ENCODE data around the gene OSBPL10. TPM values are rescaled to one million over a fixed set of nuclear protein-coding genes. Genes with fewer than 3 reads are reported as not detected.

The OSBPL10 gene
- total RNA-seq, 2 experiments from 2014 or later: 6.1 to 6.4 TPM

DNA sequence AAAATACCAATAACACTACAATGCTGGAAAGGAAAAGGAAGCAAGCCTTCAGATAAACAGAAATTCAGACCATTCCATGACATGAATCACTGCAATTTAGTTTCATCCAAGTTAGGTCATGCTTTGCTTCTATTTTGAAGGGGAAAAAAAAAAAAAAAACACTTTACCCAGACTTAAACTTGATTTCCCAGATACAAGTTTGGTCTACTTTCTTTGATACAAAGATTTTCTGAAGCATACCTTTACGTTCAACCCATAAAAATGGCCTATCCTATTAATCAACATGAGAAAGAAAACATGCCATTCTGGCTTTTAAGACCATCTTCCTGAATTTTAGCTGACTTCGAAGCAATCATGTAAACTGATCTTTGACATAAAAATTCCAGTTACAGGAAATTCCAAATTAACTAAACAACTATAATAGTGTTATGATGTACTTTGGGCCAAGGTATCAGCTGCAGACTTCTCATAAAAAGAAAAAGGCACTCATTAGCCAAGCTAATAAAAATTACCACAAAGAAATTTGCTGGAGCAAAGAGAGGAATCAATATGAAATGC, 12.6 kb downstream of the OSBPL10 start:
- Mint-ChIP-seq H3K27me3 (ENCODE audit: low read depth) (peaks cover 12% of the 10 kb centered on the region), H3K4me3 (no peak overlapping the region), H3K36me3 (ENCODE audit: low read depth) (no peaks in the 10 kb centered on the region), H3K9me3 (no peaks in the 10 kb centered on the region), H3K4me1 (ENCODE audit: low read depth) (peaks cover 5% of the 10 kb centered on the region), H3K27ac (no peak overlapping the region)
- intact Hi-C loops (cut with micrococcal nuclease): no loop called here
- CTCF ChIA-PET: no interaction called here
- DNase-seq: no peak

DNA sequence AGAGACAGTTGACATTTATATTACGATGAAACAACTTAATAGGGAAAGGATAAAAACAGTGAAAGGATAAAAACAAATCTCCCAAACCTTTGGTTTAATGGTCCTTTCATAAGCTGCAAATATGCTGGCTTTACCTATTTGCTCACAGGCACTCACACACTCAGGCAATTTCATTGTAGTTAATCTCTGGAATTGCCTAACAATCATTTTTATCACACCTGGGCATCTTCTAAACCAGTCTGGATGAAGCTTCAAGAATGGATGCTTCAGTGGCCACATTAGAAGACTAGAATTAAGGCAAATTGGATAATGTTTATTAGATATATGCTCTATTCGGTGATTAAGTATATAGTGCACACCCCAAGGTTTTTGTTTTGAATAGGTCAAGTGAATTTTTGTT, 13.5 kb downstream of the OSBPL10 start:
- Mint-ChIP-seq H3K9me3 (no peaks in the 10 kb centered on the region), H3K4me1 (ENCODE audit: low read depth) (peaks cover 11% of the 10 kb centered on the region)

DNA sequence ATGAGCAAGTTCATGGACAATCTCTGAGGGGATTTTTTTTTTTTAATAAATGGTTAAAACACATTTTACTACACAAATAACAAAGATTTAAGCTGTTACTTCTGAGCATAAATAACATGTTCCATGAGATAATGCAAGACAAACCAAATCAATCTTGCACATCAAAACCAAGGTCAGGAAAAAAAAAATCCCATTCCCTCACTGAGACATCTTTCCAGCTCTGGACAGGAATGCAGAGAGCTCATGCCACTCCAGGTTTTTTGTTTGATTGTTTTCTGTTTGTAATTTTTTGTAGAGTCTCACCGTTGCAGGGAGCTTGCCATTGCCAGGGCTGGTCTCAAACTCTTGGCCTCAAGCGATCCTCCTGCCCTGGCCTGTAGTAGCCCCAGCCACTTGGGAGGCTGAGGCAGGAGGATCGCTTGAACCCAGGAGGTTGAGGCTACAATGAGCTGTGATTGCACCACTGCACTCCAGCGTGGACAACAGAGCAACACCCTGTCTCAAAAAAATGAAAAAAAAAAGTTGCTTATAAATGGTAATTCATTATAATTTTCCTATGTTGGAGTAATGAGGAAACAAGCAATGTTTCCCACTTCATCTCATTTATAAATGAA, 14.0 kb downstream of the OSBPL10 start:
- no peak for DNase-seq
- Mint-ChIP-seq H3K4me1 (ENCODE audit: low read depth) (peaks cover 12% of the 10 kb centered on the region), H3K9me3 (no peaks in the 10 kb centered on the region), H3K27me3 (ENCODE audit: low read depth) (peaks cover 3% of the 10 kb centered on the region), H3K36me3 (ENCODE audit: low read depth) (no peaks in the 10 kb centered on the region), H3K27ac (no peak overlapping the region), H3K4me3 (no peak overlapping the region)
- CTCF ChIA-PET: interaction anchor here (0.8 kb wide), 1 partner anchor 37 kb away, joined by 3 read pairs; no protein-coding TSS in a partner anchor
- intact Hi-C loops (cut with micrococcal nuclease): no loop called here

More for the DNA sequence above, 13.5 kb downstream of the OSBPL10 start:
- H3K36me3 Mint-ChIP-seq (ENCODE audit: low read depth): no peaks in the 10 kb centered on the region
- no peak overlapping the region for H3K4me3 Mint-ChIP-seq
- DNase-seq: no peak
- H3K27me3 Mint-ChIP-seq (ENCODE audit: low read depth): peaks cover 8% of the 10 kb centered on the region
- intact Hi-C loops (cut with micrococcal nuclease): no loop called here
- H3K27ac Mint-ChIP-seq: no peak overlapping the region
- CTCF ChIA-PET: interaction anchor here (0.8 kb wide), 1 partner anchor 38 kb away, joined by 3 read pairs; no protein-coding TSS in a partner anchor

DNA sequence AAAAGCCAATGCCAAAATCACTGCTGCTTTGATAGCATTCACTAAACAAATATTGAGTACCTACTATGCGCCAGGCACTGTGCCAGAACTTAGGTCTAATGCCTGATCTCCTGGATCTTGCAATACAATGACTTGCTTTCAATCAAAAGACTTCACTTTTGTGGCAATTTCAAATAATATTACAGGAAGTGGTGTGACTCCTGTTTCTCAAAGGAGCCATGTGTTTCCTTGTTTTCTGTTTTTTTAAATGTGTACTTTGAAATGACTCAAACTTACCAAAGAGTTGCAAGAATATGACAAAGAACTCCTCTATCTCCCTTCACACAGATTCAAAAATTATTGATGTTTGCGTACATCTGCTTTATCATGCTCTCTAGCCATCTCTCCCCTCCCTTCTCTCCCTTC, 18.3 kb downstream of the OSBPL10 start:
- intact Hi-C loops (cut with micrococcal nuclease): loop anchor here (1.0 kb wide), 1 partner anchor 16 kb away; no protein-coding TSS in a partner anchor
- Mint-ChIP-seq H3K27me3 (ENCODE audit: low read depth) (peaks cover 6% of the 10 kb centered on the region), H3K4me3 (no peak overlapping the region), H3K36me3 (ENCODE audit: low read depth) (no peaks in the 10 kb centered on the region), H3K9me3 (no peaks in the 10 kb centered on the region), H3K4me1 (ENCODE audit: low read depth) (peaks cover 12% of the 10 kb centered on the region), H3K27ac (no peak overlapping the region)
- no peak for DNase-seq
- CTCF ChIA-PET: no interaction called here

DNA sequence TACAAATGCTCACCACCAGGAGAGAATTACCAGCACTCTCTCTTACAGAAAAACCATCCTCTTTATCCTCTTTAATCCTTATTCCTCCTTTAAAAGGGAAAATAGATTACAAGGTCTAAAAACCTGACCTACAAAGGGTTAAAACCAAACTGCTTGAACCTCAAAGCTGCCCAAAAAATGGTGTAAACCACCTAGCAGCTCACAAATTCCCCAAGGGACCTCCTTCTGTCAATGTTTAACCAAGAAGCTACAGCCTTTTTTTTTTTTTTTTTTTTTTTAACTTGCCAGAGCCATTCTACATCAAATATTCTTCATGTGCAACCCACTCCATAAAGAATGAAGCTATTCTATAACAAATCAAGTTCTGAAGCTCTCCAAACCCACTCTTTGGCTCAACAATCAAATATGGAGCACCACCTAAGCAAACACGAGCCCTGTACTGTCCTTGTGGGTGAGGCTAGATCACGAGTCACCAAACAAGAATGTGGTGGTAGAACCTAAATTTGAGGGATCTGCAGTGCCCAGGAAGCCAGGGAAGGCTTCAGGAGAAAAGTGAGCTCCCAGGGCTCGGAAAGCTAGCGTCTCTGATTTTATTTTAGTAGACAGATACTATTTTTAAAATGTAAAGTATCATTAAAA, 20.1 kb downstream of the OSBPL10 start:
- Mint-ChIP-seq H3K4me3 (no peak overlapping the region), H3K36me3 (ENCODE audit: low read depth) (no peaks in the 10 kb centered on the region), H3K4me1 (ENCODE audit: low read depth) (peaks cover 12% of the 10 kb centered on the region), H3K27ac (no peak overlapping the region), H3K9me3 (peaks cover 2% of the 10 kb centered on the region), H3K27me3 (ENCODE audit: low read depth) (peaks cover 6% of the 10 kb centered on the region)
- no peak for DNase-seq
- CTCF ChIA-PET: no interaction called here
- intact Hi-C loops (cut with micrococcal nuclease): no loop called here

DNA sequence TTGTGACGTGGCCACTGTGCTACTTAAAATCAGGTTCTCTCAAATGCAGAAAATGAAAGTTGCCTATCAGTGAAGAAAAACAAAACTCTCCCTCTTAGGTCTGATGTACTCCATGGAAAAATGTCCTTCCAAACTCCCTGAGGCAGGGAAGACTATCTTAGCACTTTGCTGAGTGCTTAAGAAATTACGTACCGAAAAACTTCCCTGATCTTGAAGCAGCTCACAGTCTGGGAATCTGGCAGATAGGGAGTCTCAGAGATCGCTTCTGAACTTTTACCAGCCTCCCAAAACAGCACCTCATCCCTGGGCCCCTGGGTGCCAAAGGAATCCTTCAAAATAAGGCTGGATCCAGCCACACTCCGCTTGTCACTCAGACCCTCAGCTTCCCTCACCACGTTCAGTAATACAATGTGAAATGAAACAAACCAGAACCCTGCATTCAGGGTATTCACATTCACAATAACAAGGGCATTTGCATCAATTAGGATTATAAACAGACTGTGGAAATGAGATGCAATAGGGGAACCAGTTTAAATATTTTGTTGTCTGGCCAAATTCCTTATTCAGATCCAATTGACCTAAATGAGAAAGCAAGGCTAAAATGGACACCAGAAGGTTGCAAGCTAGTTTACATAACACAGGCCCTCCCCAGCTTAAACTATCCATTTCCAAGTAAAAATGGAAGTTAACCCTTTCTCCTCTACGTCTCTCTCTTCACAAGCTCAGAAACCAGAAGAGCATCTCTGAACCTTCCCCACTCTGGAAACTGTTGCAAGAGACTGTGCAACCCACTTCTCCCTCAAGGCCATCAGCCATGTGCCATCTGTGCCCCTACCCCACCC, 20.9 kb downstream of the OSBPL10 start:
- Mint-ChIP-seq H3K4me1 (ENCODE audit: low read depth) (peaks cover 12% of the 10 kb centered on the region), H3K36me3 (ENCODE audit: low read depth) (no peaks in the 10 kb centered on the region), H3K9me3 (peaks cover 7% of the 10 kb centered on the region), H3K27ac (no peak overlapping the region), H3K4me3 (no peak overlapping the region), H3K27me3 (ENCODE audit: low read depth) (peaks cover 6% of the 10 kb centered on the region)
- CTCF ChIA-PET: no interaction called here
- intact Hi-C loops (cut with micrococcal nuclease): no loop called here
- DNase-seq: no peak

DNA sequence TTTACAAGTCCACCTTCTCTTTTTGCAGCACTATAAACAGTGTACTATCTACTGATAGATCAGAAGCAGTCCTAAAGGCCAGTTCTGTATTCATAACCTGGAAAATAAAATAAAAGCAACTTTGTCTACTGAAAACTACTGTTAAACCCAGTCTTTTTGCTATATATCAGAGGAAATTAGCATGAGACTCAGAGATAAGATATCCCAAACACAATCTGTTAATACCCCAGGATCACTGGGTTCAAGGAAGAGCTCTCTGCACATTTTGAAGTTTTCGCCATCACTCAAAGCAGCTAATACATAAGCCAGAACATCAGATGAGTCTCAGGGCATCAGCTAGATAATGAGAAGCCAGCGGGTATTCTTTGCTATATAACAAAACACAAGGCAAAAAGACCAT, 21.8 kb downstream of the OSBPL10 start:
- Mint-ChIP-seq H3K4me3 (no peak overlapping the region), H3K27ac (no peak overlapping the region), H3K27me3 (ENCODE audit: low read depth) (peaks cover 6% of the 10 kb centered on the region), H3K4me1 (ENCODE audit: low read depth) (peaks cover 12% of the 10 kb centered on the region), H3K9me3 (peaks cover 7% of the 10 kb centered on the region), H3K36me3 (ENCODE audit: low read depth) (no peaks in the 10 kb centered on the region)
- CTCF ChIA-PET: no interaction called here
- no peak for DNase-seq
- intact Hi-C loops (cut with micrococcal nuclease): no loop called here

DNA sequence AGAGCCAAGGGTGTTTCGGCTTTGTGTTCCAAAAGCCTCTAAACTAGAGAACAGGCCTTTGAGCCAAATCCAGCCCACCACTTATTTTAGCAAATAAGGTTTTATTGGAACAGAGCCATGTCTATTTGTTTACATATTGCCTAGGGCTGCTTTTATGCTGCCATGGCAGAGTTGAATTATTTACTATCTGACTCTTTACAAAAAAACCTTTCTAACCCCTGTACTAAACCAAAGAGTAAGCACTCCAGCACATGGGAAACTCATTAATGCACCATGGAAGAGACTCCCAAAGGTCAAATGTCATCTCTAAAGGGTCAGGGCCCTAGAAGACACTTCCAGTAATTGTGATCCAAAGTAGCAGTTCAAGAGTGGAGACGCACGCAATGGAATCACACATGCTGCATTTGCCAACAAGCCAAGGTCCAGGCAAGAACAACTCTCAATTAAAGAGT, 22.3 kb downstream of the OSBPL10 start:
- Mint-ChIP-seq H3K9me3 (peaks cover 7% of the 10 kb centered on the region), H3K27me3 (ENCODE audit: low read depth) (peaks cover 4% of the 10 kb centered on the region), H3K36me3 (ENCODE audit: low read depth) (no peaks in the 10 kb centered on the region), H3K4me3 (no peak overlapping the region), H3K4me1 (ENCODE audit: low read depth) (peaks cover 10% of the 10 kb centered on the region), H3K27ac (no peak overlapping the region)
- DNase-seq: no peak
- CTCF ChIA-PET: no interaction called here
- intact Hi-C loops (cut with micrococcal nuclease): no loop called here

DNA sequence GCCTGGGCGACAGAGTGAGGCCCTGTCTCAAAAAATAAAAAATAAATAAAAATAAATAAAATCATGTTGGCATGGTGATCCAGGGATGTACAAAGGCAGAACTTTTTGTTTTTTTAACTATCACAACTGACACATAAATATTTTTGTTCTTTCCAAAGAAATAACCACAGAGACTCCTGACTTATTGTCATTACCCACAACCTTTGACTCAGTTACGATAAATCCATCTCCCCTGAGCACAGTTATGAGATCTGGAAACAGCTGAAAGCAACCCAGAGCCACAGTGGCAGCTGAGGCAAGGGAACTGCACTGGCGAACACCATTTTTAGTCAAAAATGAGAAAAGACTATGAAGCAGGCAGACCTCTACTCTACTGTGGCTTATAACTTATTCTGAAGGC, 24.0 kb downstream of the OSBPL10 start:
- intact Hi-C loops (cut with micrococcal nuclease): no loop called here
- Mint-ChIP-seq H3K4me3 (no peak overlapping the region), H3K27ac (no peak overlapping the region), H3K9me3 (peaks cover 7% of the 10 kb centered on the region), H3K27me3 (ENCODE audit: low read depth) (peaks cover 5% of the 10 kb centered on the region), H3K4me1 (ENCODE audit: low read depth) (no peaks in the 10 kb centered on the region), H3K36me3 (ENCODE audit: low read depth) (no peaks in the 10 kb centered on the region)
- CTCF ChIA-PET: no interaction called here
- no peak for DNase-seq

DNA sequence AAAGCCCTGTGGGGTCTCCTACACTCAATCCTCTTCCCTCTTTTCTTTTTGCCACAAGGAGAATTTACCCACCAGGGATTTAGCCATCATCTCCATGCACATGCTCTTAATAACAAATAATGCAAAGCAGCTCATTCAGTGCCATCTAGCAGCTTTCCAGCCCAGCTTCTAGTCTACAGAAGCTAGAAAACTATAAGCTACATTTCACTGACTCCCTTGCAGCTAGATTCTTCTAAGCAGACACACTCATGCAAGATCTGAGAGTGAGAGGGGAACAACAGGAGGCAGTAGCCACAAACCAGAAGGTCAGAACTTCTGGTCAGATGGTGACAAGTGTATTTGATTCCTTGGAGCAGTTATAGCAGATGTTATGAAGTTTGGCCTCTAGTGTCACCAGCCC, 25.5 kb downstream of the OSBPL10 start:
- Mint-ChIP-seq H3K9me3 (peaks cover 7% of the 10 kb centered on the region), H3K4me1 (ENCODE audit: low read depth) (no peaks in the 10 kb centered on the region), H3K27ac (no peak overlapping the region), H3K27me3 (ENCODE audit: low read depth) (peaks cover 3% of the 10 kb centered on the region), H3K4me3 (no peak overlapping the region), H3K36me3 (ENCODE audit: low read depth) (no peaks in the 10 kb centered on the region)
- intact Hi-C loops (cut with micrococcal nuclease): no loop called here
- CTCF ChIA-PET: interaction anchor here (0.9 kb wide), 1 partner anchor 18 kb away, joined by 3 read pairs; no protein-coding TSS in a partner anchor
- DNase-seq: no peak

DNA sequence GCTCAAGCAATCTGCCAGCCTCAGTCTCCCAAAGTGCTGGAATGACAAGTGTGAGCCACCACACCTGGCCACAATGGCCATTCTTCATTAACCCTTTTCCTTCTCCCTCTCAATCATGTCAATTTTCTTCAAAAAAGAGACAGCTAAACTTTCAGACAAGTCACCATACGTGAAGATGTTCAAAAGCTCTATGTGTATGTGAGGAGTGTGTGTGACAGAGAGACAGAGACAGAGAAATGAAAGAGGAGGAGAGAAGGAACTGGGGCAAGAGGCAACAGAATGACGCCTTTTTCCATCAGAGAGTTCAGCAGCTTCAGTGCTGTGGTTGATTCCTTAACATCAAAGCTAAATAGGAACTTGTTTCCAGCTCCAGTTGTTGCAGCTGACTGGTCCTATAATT, 27.4 kb downstream of the OSBPL10 start:
- no peaks in the 10 kb centered on the region for H3K4me1 Mint-ChIP-seq (ENCODE audit: low read depth)
- CTCF ChIA-PET: no interaction called here
- intact Hi-C loops (cut with micrococcal nuclease): no loop called here
- no peaks in the 10 kb centered on the region for H3K36me3 Mint-ChIP-seq (ENCODE audit: low read depth)
- H3K4me3 Mint-ChIP-seq: no peak overlapping the region
- no peak overlapping the region for H3K27ac Mint-ChIP-seq
- H3K9me3 Mint-ChIP-seq: peaks cover 13% of the 10 kb centered on the region
- H3K27me3 Mint-ChIP-seq (ENCODE audit: low read depth): peaks cover 4% of the 10 kb centered on the region
- DNase-seq: no peak

DNA sequence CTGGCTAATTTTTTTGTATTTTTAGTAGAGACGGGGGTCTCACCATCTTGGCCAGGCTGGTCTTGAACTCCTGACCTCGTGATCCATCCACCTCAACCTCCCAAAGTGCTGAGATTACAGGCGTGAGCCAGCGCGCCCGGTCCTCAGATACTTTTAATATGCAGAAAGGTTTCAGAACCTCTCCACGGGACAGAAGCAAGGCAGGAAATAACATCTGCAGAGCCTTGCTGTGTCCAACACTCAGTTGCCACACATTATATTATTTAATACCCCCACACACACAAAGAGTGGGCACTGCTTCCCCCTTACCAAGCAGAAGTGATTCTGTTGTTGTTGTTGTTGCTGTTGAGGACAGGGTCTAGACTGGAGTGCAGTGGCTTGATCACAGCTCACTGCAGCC, 28.0 kb downstream of the OSBPL10 start:
- intact Hi-C loops (cut with micrococcal nuclease): no loop called here
- no peak overlapping the region for H3K27ac Mint-ChIP-seq
- no peak overlapping the region for H3K4me3 Mint-ChIP-seq
- no peaks in the 10 kb centered on the region for H3K36me3 Mint-ChIP-seq (ENCODE audit: low read depth)
- peaks cover 13% of the 10 kb centered on the region for H3K9me3 Mint-ChIP-seq
- DNase-seq: no peak
- H3K4me1 Mint-ChIP-seq (ENCODE audit: low read depth): no peaks in the 10 kb centered on the region
- peaks cover 7% of the 10 kb centered on the region for H3K27me3 Mint-ChIP-seq (ENCODE audit: low read depth)
- CTCF ChIA-PET: no interaction called here

Data from activated naive CD4-positive, alpha-beta T cell treated with anti-CD3 and anti-CD28 coated beads for 36 hours (primary cell).